ENCODE results near the gene MAST2. TPM values are rescaled to one million over a fixed set of nuclear protein-coding genes. Genes with fewer than 3 reads are reported as not detected.

Gene MAST2
- total RNA-seq: 10 to 100 TPM; 16.0 to 77.8 (median 26.4) TPM

DNA sequence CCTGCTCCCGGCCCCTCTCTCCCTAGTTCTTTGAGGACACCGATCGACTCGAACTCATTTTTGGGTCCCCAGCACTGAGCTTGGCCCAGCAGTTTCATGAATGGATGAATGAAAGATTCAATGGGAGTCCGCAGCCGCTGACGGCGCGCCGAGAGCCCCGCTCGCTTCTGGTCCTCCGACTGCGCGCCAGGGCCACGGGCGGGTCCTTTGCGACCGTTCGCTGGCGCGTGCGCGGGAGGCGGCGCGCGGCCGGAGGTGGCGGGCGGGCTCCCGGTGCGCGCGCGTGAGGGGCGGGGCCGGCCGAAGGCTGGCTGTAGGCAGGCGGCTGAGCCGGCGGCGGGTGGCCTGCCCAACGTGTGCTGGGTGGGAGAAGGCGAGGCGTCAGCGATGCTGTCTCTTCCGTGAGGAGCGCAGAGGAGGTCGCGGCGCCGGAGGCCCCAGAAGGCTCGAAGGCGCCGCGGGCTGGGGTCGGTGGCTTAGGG lies at the start of gene MAST2:
Gene MAST2 (plus strand): TSS at position 314 of the 482 bp plus-strand sequence. CDS start 284 bp downstream, outside the sequence.
- 0 to 1% methylated on average over 16 to 27 of the region's 58 CpGs for WGBS, 2 donors
- H3K9me3 ChIP-seq: no peaks in the 10 kb centered on the region
- DNase-seq (peak; percentile 93 to 99), ATAC-seq (ENCODE audit: low FRiP score in 2 of 2) (peak; percentile 96 to 98)
- peak within 1 kb of the TSS; percentile 38 to 83 (median 70) for H3K27ac ChIP-seq
- peak within 1 kb of the TSS; percentile 25 to 73 (median 56) for H3K4me3 ChIP-seq
- H3K27me3 ChIP-seq: no peaks in the 10 kb centered on the region
- no peaks in the 10 kb centered on the region for H3K36me3 ChIP-seq
- peaks cover 18 to 24% (median 20%) of the 10 kb centered on the region in 4 donors for H3K4me1 ChIP-seq
- TF ChIP-seq POLR2AphosphoS5 (IDR thresholded peaks at IDR 0.05) (peak in 1 of 2 donors; percentile 68), POLR2A (IDR thresholded peaks at IDR 0.05) (peak in 3 of 4 donors; percentile 67 to 87 (median 80)), CTCF (IDR thresholded peaks at IDR 0.05) (peak in 3 of 6 experiments; percentile 8 to 28 (median 21)), EP300 (IDR thresholded peaks at IDR 0.05) (no peak)

DNA sequence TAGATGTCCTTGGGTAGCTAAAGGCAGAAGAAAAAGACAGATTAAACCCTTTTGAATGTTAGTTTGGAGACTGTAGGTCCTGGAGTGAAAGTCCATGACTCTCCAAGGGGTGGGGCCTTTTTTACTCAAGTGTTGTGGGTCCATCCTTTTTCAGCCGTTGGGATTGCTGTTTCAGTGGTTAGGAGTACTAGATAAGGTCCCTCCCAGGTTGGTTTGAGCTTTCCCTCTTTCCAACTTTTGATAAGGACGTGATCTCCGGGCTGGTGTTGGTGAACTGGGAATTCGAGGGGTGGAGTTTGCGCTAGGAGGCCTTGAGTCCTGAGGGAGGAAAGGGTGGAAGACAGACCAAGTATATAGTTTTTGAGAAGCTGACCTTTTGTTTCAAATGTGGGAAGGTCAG lies 47.7 kb upstream of the MAST2 start:
- TF ChIP-seq POLR2A (IDR thresholded peaks at IDR 0.05) (no peak), CTCF (IDR thresholded peaks at IDR 0.05) (no peak), EP300 (IDR thresholded peaks at IDR 0.05) (no peak)
- Histone ChIP-seq H3K9me3 (peaks cover 0 to 7% (median 0%) of the 10 kb centered on the region in 4 donors), H3K36me3 (no peaks in the 10 kb centered on the region), H3K4me3 (no peak overlapping the region), H3K27ac (no peak overlapping the region), H3K27me3 (no peaks in the 10 kb centered on the region), H3K4me1 (peaks cover 6 to 9% (median 7%) of the 10 kb centered on the region in 4 donors)
- 88 to 92% methylated on average over 5 of the region's 5 CpGs for WGBS, 2 donors
- DNase-seq: no peak
- no peak for ATAC-seq (ENCODE audit: low FRiP score in 2 of 2)

GRCh38 chr1:45762291-45762690 lies 41.1 kb upstream of the MAST2 start:
- Histone ChIP-seq H3K4me3 (no peak overlapping the region), H3K36me3 (no peaks in the 10 kb centered on the region), H3K9me3 (no peaks in the 10 kb centered on the region), H3K27me3 (no peaks in the 10 kb centered on the region), H3K27ac (no peak overlapping the region), H3K4me1 (no peaks in the 10 kb centered on the region)
- WGBS, 2 donors: 57 to 60% methylated on average over 3 of the region's 3 CpGs
- TF ChIP-seq POLR2A (IDR thresholded peaks at IDR 0.05) (no peak), EP300 (IDR thresholded peaks at IDR 0.05) (no peak), POLR2AphosphoS5 (IDR thresholded peaks at IDR 0.05) (no peak), CTCF (IDR thresholded peaks at IDR 0.05) (no peak)
- ATAC-seq (ENCODE audit: low FRiP score in 2 of 2) (no peak), DNase-seq (no peak)

DNA sequence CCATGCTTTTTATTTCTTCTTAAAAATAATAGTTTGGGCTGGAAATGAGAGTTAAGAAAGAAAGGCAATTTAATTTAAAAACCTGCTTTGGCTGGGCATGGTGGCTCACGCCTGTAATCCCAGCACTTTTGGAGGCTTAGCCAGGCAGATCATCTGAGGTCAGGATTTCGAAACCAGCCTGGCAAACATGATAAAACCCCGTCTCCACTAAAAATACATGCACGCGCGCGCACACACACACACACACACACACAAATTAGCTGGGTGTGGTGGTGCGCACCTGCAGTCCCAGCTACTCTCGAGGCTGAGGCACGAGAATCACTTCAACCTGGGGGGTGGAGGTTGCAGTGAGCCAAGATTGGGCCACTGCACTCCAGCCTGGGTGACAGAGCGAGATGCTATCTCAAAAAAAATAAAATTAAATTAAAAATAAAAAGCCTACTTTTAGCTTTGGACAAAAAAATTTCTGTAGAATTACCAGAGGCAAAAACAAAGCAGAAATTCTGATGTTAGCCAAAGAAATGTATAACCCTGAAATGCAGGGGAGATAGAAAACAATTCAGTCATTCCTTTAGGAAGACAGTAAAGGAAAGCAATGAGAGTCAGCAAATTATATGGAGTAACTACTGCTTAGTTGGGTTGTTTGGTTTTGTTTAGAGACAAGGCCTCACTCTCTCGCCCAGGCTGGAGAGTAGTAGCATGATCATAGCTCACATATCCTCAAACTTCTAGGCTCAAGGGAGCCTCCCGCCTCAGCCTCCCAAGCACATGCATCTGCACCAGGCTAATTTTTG lies 37.2 kb upstream of the MAST2 start:
- no peaks in the 10 kb centered on the region for H3K4me1 ChIP-seq
- H3K9me3 ChIP-seq: no peaks in the 10 kb centered on the region
- H3K27ac ChIP-seq: no peak overlapping the region
- no peak overlapping the region for H3K4me3 ChIP-seq
- WGBS, 2 donors: 79 to 81% methylated on average over 13 of the region's 13 CpGs
- no peaks in the 10 kb centered on the region for H3K36me3 ChIP-seq
- no peak for TF ChIP-seq POLR2A (IDR thresholded peaks at IDR 0.05)
- no peak for TF ChIP-seq CTCF (IDR thresholded peaks at IDR 0.05)
- no peak for TF ChIP-seq EP300 (IDR thresholded peaks at IDR 0.05)
- no peak for TF ChIP-seq POLR2AphosphoS5 (IDR thresholded peaks at IDR 0.05)
- ATAC-seq (ENCODE audit: low FRiP score in 2 of 2) (no peak), DNase-seq (no peak)
- no peaks in the 10 kb centered on the region for H3K27me3 ChIP-seq

Data from upper lobe of left lung (tissue), 6 donors.